Prostate gland (tissue), 2 donors: ENCODE measurements around the gene VPS16. TPM values are rescaled to one million over a fixed set of nuclear protein-coding genes. Genes with fewer than 3 reads are reported as not detected.

ENCODE experiments used
- DNase-seq: peaks from one replicate; pipeline ENCODE4 v3.0.0-alpha.2; 2019; ENCODE audit warnings: low spot score
- H3K27ac ChIP-seq, 2 donors: fragments of 200-600 bp; sonication (generic); 2 replicates each; pipeline ENCODE4 v1.5.1; 2017 to 2019
- H3K27me3 ChIP-seq: fragments of 200-600 bp; sonication (generic); replicated peaks from 2 replicates; pipeline ENCODE4 v1.5.1; 2019; ENCODE audit not compliant: insufficient read depth
- H3K36me3 ChIP-seq, 2 donors: fragments of 200-600 bp; sonication (generic); 1 replicate in 1 of 2; 2 replicates in 1 of 2; pipeline versions ENCODE4 v1.5.1 to v1.8.1; 2017 to 2019
- H3K4me1 ChIP-seq: fragments of 200-600 bp; sonication (generic); replicated peaks from 2 replicates; pipeline ENCODE4 v1.5.1; 2019
- H3K4me3 ChIP-seq, 2 donors: fragments of 200-600 bp; sonication (generic); 2 replicates each; pipeline ENCODE4 v1.5.1; 2017 to 2019
- H3K9me3 ChIP-seq: fragments of 200-600 bp; sonication (generic); 2 replicates; pipeline ENCODE4 v1.5.1; 2017
- CTCF ChIP-seq, 4 experiments: fragments of 200-600 bp in 2 of 4; fragments of 450-650 bp in 2 of 4; sonication (generic) in 2 of 4; IDR thresholded peaks; 1 replicate in 3 of 4; 2 replicates in 1 of 4; pipeline ENCODE4 v1.5.1; 2016 to 2019; ENCODE audit warnings: antibody characterized with exemption in 4 of 4, mild to moderate bottlenecking in 2 of 4, moderate library complexity in 2 of 4
- POLR2A ChIP-seq: fragments of 450-650 bp; IDR thresholded peaks from one replicate; pipeline ENCODE4 v1.6.1; 2016; ENCODE audit warnings: antibody characterized with exemption, mild to moderate bottlenecking
- POLR2AphosphoS5 ChIP-seq: sonication (generic); formaldehyde crosslinking; IDR thresholded peaks from one replicate; pipeline ENCODE4 v1.6.1; 2017; ENCODE audit warnings: antibody characterized with exemption
- WGBS: methylation state at CpG from one replicate; pipeline ENCODE4 v1.1.5; 2018; 5-methylcytosine and 5-hydroxymethylcytosine counted together
- intact Hi-C: fragments of 100-400 bp; cut with DNase I; formaldehyde crosslinking; loops from one replicate; pipeline ENCODE4 v1.14.2; 2022
- total RNA-seq, 2 donors: library from RNA; depleted of rRNA; stranded (reverse); fragments of >200 nt; gene quantifications; one replicate each; pipeline ENCODE4 v1.1.0, GENCODE V29; 2016

The VPS16 gene
- total RNA-seq, 2 donors from 2014 or later = 27.5 to 37.3 TPM

GRCh38 chr20:2874456-2874855 lies 33.9 kb downstream of the VPS16 start:
- DNase-seq = no peak
- WGBS = 22% methylated on average over 7 of the region's 7 CpGs
- H3K9me3 ChIP-seq = no peaks in the 10 kb centered on the region
- H3K4me3 ChIP-seq = peak overlapping the region; percentile 94 to 98
- intact Hi-C loops = no loop called here
- H3K27ac ChIP-seq = no peak overlapping the region
- TF ChIP-seq POLR2A = no peak
- no peak for TF ChIP-seq POLR2AphosphoS5
- TF ChIP-seq CTCF (IDR thresholded peaks at IDR 0.05) = no peak
- H3K4me1 ChIP-seq = peaks cover 8% of the 10 kb centered on the region
- H3K27me3 ChIP-seq = no peaks in the 10 kb centered on the region
- H3K36me3 ChIP-seq = no peaks in the 10 kb centered on the region

GRCh38 chr20:2875690-2876203 lies 35.2 kb downstream of the VPS16 start:
- Histone ChIP-seq H3K27ac (no peak overlapping the region), H3K9me3 (no peaks in the 10 kb centered on the region), H3K4me3 (no peak overlapping the region), H3K36me3 (no peaks in the 10 kb centered on the region), H3K27me3 (no peaks in the 10 kb centered on the region), H3K4me1 (peaks cover 14% of the 10 kb centered on the region)
- intact Hi-C loops = no loop called here
- 88% methylated on average over 5 of the region's 5 CpGs for WGBS
- TF ChIP-seq CTCF (IDR thresholded peaks at IDR 0.05) = no peak
- TF ChIP-seq POLR2A = no peak
- no peak for TF ChIP-seq POLR2AphosphoS5
- no peak for DNase-seq

- H3K4me3 ChIP-seq = no peak overlapping the region
- H3K27ac ChIP-seq = no peak overlapping the region
- no peaks in the 10 kb centered on the region for H3K36me3 ChIP-seq
- TF ChIP-seq POLR2A = no peak
- no peak for TF ChIP-seq CTCF (IDR thresholded peaks at IDR 0.05)
- TF ChIP-seq POLR2AphosphoS5 = no peak
- 98% methylated on average over 1 of the region's 1 CpG for WGBS
- intact Hi-C loops = no loop called here
- no peaks in the 10 kb centered on the region for H3K9me3 ChIP-seq
- H3K27me3 ChIP-seq = no peaks in the 10 kb centered on the region
- DNase-seq = no peak
- peaks cover 14% of the 10 kb centered on the region for H3K4me1 ChIP-seq
Measured at GRCh38 chr20:2878515-2878914, 38.0 kb downstream of the VPS16 start.

- peaks cover 14% of the 10 kb centered on the region for H3K4me1 ChIP-seq
- H3K27ac ChIP-seq = no peak overlapping the region
- no peak overlapping the region for H3K4me3 ChIP-seq
- no peak for DNase-seq
- no peaks in the 10 kb centered on the region for H3K27me3 ChIP-seq
- 62% methylated on average over 3 of the region's 3 CpGs for WGBS
- TF ChIP-seq POLR2AphosphoS5 (no peak), CTCF (IDR thresholded peaks at IDR 0.05) (no peak), POLR2A (no peak)
- no peaks in the 10 kb centered on the region for H3K36me3 ChIP-seq
- intact Hi-C loops = no loop called here
- no peaks in the 10 kb centered on the region for H3K9me3 ChIP-seq
Measured at GRCh38 chr20:2879146-2879545, 38.6 kb downstream of the VPS16 start.

GRCh38 chr20:2880650-2881049 lies 40.1 kb downstream of the VPS16 start:
- TF ChIP-seq POLR2AphosphoS5 = no peak
- no peak for TF ChIP-seq CTCF (IDR thresholded peaks at IDR 0.05)
- TF ChIP-seq POLR2A = no peak
- DNase-seq = no peak
- no peaks in the 10 kb centered on the region for H3K9me3 ChIP-seq
- H3K27me3 ChIP-seq = no peaks in the 10 kb centered on the region
- intact Hi-C loops = no loop called here
- no peak overlapping the region for H3K27ac ChIP-seq
- peaks cover 13% of the 10 kb centered on the region for H3K4me1 ChIP-seq
- H3K36me3 ChIP-seq = no peaks in the 10 kb centered on the region
- WGBS = 81% methylated on average over 7 of the region's 7 CpGs
- no peak overlapping the region for H3K4me3 ChIP-seq
